RWPE2 (cell line): ENCODE results near the gene ANKRD6.

ENCODE experiments used
- ATAC-seq: fragments of 200-7000 bp; cut with Tn5 transposase; 3 replicates; pipeline ENCODE4 v1.9.1; 2021; ENCODE audit warnings: low read depth
- DNase-seq: peaks from one replicate; pipeline ENCODE4 v3.0.0-alpha.2; 2020; ENCODE audit warnings: low spot score
- H3K27ac ChIP-seq: fragments of 450-650 bp; 2 replicates; pipeline ENCODE4 v1.5.1; 2017; ENCODE audit warnings: mild to moderate bottlenecking; ENCODE audit not compliant: poor library complexity, severe bottlenecking
- H3K27me3 ChIP-seq: fragments of 250-450 bp; sonication (Bioruptor Pico); 2 replicates; pipeline ENCODE4 v1.5.1; 2021; ENCODE audit warnings: mild to moderate bottlenecking, moderate library complexity; ENCODE audit not compliant: insufficient read depth, poor library complexity, severe bottlenecking
- H3K36me3 ChIP-seq: fragments of 250-450 bp; sonication (Bioruptor Pico); 2 replicates; pipeline ENCODE4 v1.5.1; 2020; ENCODE audit warnings: low read depth, mild to moderate bottlenecking, moderate library complexity
- H3K4me1 ChIP-seq: fragments of 250-450 bp; sonication (Bioruptor Pico); 2 replicates; pipeline ENCODE4 v1.5.1; 2021; ENCODE audit warnings: mild to moderate bottlenecking, moderate library complexity; ENCODE audit not compliant: insufficient read depth, poor library complexity, severe bottlenecking
- H3K4me3 ChIP-seq: fragments of 250-450 bp; sonication (Bioruptor Pico); 2 replicates; pipeline ENCODE4 v1.5.1; 2021; ENCODE audit warnings: mild to moderate bottlenecking, moderate library complexity; ENCODE audit not compliant: severe bottlenecking
- H3K9me3 ChIP-seq: fragments of 250-450 bp; sonication (Bioruptor Pico); 2 replicates; pipeline ENCODE4 v1.5.1; 2021; ENCODE audit warnings: mild to moderate bottlenecking, moderate library complexity; ENCODE audit not compliant: severe bottlenecking
- TF ChIP-seq, protein P1 (sequence below): fragments of 450-650 bp; IDR thresholded peaks from one replicate; pipeline ENCODE4 v1.5.1; 2017; ENCODE audit warnings: mild to moderate bottlenecking, moderate library complexity; ENCODE audit not compliant: poor library complexity, severe bottlenecking

Gene ANKRD6

GRCh38 chr6:89489078-89489477 is 56.1 kb downstream of the ANKRD6 start:
- H3K9me3 ChIP-seq, result no peaks in the 10 kb centered on the region
- no peaks in the 10 kb centered on the region for H3K27me3 ChIP-seq
- H3K36me3 ChIP-seq, result no peaks in the 10 kb centered on the region
- ATAC-seq (no peak), DNase-seq (no peak)
- no peak overlapping the region for H3K27ac ChIP-seq
- no peaks in the 10 kb centered on the region for H3K4me1 ChIP-seq
- no peak overlapping the region for H3K4me3 ChIP-seq
- TF ChIP-seq, protein P1, sequence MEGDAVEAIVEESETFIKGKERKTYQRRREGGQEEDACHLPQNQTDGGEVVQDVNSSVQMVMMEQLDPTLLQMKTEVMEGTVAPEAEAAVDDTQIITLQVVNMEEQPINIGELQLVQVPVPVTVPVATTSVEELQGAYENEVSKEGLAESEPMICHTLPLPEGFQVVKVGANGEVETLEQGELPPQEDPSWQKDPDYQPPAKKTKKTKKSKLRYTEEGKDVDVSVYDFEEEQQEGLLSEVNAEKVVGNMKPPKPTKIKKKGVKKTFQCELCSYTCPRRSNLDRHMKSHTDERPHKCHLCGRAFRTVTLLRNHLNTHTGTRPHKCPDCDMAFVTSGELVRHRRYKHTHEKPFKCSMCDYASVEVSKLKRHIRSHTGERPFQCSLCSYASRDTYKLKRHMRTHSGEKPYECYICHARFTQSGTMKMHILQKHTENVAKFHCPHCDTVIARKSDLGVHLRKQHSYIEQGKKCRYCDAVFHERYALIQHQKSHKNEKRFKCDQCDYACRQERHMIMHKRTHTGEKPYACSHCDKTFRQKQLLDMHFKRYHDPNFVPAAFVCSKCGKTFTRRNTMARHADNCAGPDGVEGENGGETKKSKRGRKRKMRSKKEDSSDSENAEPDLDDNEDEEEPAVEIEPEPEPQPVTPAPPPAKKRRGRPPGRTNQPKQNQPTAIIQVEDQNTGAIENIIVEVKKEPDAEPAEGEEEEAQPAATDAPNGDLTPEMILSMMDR, result no peak

DNA sequence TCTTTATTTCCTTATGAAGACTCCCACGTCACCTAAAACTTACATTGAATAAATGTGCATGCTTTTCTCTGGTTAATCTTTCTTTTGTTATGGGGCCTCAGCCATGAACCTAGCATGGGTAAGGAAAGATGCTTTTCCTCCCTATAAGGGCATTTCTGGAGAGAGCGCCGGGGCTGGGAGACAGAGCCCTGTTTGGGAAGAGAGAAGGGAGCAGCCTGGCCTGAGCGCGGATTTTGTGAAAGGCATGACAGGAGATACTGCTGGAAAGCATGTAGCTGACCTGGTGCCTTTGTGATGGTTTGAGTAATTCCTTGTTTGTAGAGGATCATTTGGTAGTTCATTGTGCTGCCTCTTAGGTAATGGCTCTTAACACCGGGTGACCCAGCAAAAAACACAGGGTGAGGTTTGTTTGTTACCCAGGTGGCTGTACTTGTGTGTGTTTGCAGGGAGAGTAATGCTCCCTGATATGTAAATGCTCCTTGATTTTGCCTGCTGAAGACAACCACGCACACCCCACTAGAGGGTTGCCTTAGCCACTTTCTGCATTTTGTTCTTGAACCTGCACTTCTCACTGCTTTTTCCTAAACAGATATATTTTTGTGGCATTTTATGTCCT is 59.2 kb downstream of the ANKRD6 start:
- DNase-seq, result no peak
- TF ChIP-seq, protein P1, result no peak
- no peak for ATAC-seq
- Histone ChIP-seq H3K27ac (no peak overlapping the region), H3K9me3 (no peaks in the 10 kb centered on the region), H3K36me3 (no peaks in the 10 kb centered on the region), H3K4me1 (no peaks in the 10 kb centered on the region), H3K4me3 (no peak overlapping the region), H3K27me3 (no peaks in the 10 kb centered on the region)

- DNase-seq, result no peak
Observed at GRCh38 chr6:89494131-89494793, 61.3 kb downstream of the ANKRD6 start.

DNA sequence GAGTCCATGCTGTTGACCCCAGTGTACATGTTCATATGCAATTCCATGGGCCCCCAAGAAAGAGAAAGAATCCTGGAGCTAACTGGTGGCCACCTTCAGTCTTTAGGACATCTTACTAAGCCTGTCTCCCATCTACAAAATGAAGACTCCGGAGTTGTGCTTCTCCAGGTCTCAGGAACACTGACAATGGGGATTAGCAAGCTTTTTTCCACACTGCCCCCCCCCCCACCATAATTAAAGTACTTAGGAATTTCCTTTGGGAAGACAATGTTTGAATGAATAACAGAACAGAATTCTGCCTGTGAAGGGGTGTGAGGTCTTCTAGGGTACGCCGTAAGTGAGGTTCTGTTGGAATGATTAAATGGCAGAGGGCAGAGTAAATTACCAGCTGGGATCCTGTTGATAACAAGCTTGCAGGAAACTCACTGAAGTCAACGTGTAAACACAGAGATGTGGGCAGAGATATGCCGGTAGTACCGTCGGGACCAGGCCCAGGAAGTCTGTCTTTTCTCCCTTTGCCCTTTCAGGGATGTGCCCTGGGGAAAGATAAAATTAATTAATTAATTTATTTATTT is 63.1 kb downstream of the ANKRD6 start:
- H3K9me3 ChIP-seq, result no peaks in the 10 kb centered on the region
- ATAC-seq (no peak), DNase-seq (no peak)
- no peaks in the 10 kb centered on the region for H3K27me3 ChIP-seq
- no peak overlapping the region for H3K4me3 ChIP-seq
- no peaks in the 10 kb centered on the region for H3K4me1 ChIP-seq
- H3K27ac ChIP-seq, result no peak overlapping the region
- H3K36me3 ChIP-seq, result no peaks in the 10 kb centered on the region
- TF ChIP-seq, protein P1, result no peak

More at GRCh38 chr6:89494131-89494793, 61.3 kb downstream of the ANKRD6 start:
- Histone ChIP-seq H3K4me1 (no peaks in the 10 kb centered on the region), H3K27me3 (no peaks in the 10 kb centered on the region), H3K9me3 (no peaks in the 10 kb centered on the region), H3K36me3 (no peaks in the 10 kb centered on the region), H3K4me3 (no peak overlapping the region), H3K27ac (no peak overlapping the region)
- ATAC-seq, result no peak
- TF ChIP-seq, protein P1, result no peak

DNA sequence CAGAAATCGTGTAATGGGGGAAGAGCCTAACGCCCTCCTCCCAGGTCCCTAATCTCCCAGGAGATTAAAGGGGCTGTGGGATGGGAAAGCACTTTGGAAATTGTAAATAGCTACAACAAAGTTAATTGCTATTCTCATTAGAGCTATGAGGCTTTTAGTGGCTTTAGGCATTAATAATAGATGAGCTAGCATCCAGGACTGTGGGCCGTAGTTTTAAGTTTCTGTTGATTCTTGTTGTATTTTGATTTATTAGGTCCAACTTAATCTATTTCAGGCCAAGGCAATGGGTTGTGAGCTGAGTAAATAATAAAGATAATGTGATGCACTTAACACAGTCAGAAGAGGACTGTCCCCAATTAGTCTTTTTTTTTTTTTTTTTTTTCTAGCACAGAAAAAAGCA is 67.7 kb downstream of the ANKRD6 start:
- H3K36me3 ChIP-seq, result no peaks in the 10 kb centered on the region
- no peak overlapping the region for H3K4me3 ChIP-seq
- no peak overlapping the region for H3K27ac ChIP-seq
- H3K4me1 ChIP-seq, result no peaks in the 10 kb centered on the region
- no peaks in the 10 kb centered on the region for H3K9me3 ChIP-seq
- TF ChIP-seq, protein P1, result no peak
- H3K27me3 ChIP-seq, result no peaks in the 10 kb centered on the region
- DNase-seq (no peak), ATAC-seq (no peak)
